Stimulated activated naive B cell treated with anti-CD40 and anti-IgM and Interleukin-4, amounts not matched to agents 10 μg/mL and 1 μg/mL and 100 μg/mL, for 72 hours (primary cell): Measurements from ENCODE around the gene ZFP36.
A peak's percentile ranks its signal among the peaks of the same experiment; 100 is the strongest.

ENCODE experiments used
- ATAC-seq, 2 donors: fragments of 150-1000 bp; cut with Tn5 transposase; replicated peaks; 2 replicates each; pipeline ENCODE4 v1.10.0; 2021; ENCODE audit warnings: moderate library complexity in 1 of 2
- DNase-seq: peaks from one replicate; pipeline ENCODE4 v3.0.0; 2021
- H3K27ac Mint-ChIP-seq: one replicate; pipeline ENCODE4 v1.8.0; 2022; ENCODE audit warnings: mild to moderate bottlenecking, mixed read lengths
- H3K27me3 Mint-ChIP-seq, 2 donors: one replicate each; pipeline ENCODE4 v1.8.0; 2022; ENCODE audit warnings: mixed read lengths in 2 of 2
- H3K36me3 Mint-ChIP-seq, 2 donors: one replicate each; pipeline ENCODE4 v1.8.0; 2022; ENCODE audit warnings: mixed read lengths in 2 of 2, mild to moderate bottlenecking in 1 of 2
- H3K4me1 Mint-ChIP-seq, 2 donors: one replicate each; pipeline ENCODE4 v1.8.0; 2022; ENCODE audit warnings: mixed read lengths in 2 of 2, mild to moderate bottlenecking in 1 of 2
- H3K4me3 Mint-ChIP-seq, 2 donors: one replicate each; pipeline ENCODE4 v1.8.0; 2022; ENCODE audit warnings: mild to moderate bottlenecking in 2 of 2, mixed read lengths in 2 of 2, moderate library complexity in 1 of 2
- H3K9me3 Mint-ChIP-seq, 2 donors: one replicate each; pipeline ENCODE4 v1.8.0; 2022; ENCODE audit warnings: mixed read lengths in 2 of 2, mild to moderate bottlenecking in 1 of 2

The ZFP36 gene

GRCh38 chr19:39430675-39431593, 24.3 kb downstream of the ZFP36 start:
- DNase-seq, result no peak

DNA sequence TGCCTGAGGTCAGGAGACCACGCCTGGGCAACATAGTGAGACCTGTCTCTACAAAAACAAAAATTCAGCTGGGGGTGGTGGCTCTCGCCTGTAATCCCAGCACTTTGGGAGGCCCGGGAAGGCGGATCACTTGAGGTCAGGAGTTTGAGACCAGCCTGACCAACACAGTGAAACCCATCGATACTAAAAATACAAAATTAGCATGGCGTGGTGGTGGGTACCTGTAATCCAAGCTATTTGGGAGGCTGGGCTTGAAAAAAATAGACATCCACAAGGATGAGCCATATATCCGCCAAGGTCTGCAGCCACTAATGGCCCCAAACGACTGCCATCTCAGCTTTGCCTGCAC, 26.0 kb downstream of the ZFP36 start:
- H3K4me3 Mint-ChIP-seq, result peak overlapping the region; percentile 25 to 96

More at GRCh38 chr19:39430675-39431593, 24.3 kb downstream of the ZFP36 start:
- Mint-ChIP-seq H3K4me1 (peaks cover 24 to 38% of the 10 kb centered on the region in 2 donors), H3K9me3 (no peaks in the 10 kb centered on the region), H3K27ac (peak overlapping the region; percentile 90), H3K36me3 (peaks cover 32 to 52% of the 10 kb centered on the region in 2 donors), H3K4me3 (peak overlapping the region in 1 of 2 donors; percentile 36), H3K27me3 (no peaks in the 10 kb centered on the region)
- peak; percentile 55 to 60 for ATAC-seq

DNA sequence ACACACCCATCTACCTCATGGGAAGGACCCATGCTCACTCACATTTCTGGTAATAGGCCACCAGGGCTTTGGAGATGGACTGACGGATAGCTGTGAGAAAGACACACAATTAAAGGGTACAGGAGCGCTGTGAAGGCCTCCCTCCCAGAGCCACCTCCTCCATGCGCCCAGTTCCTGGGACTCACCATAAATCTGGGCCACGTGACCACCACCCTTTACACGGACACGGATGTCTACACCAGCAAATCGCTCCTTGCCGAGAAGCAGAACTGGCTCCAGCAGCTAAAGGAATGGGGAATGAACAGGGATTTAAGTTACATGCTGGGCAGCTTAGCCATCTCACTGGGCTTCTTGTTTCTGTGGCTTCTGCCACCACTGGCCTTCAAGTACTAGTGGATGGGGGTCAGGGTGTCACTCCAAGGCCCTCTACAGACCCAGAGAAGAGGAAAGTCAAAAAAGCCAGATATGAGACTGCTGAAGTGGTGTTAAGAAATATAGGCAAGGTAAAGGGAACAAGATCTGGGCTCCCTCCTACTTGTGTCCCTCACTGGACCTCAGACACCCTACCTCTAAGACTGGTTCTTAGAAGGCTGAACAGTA, 26.9 kb downstream of the ZFP36 start:
- no peak for ATAC-seq
- peaks cover 28 to 48% of the 10 kb centered on the region in 2 donors for H3K36me3 Mint-ChIP-seq

More for the DNA sequence above, 26.0 kb downstream of the ZFP36 start:
- Mint-ChIP-seq H3K27ac (peak overlapping the region; percentile 89), H3K9me3 (no peaks in the 10 kb centered on the region), H3K36me3 (peaks cover 28 to 48% of the 10 kb centered on the region in 2 donors), H3K4me1 (peaks cover 33 to 55% of the 10 kb centered on the region in 2 donors), H3K27me3 (no peaks in the 10 kb centered on the region)
- ATAC-seq, result no peak
- DNase-seq, result no peak

DNA sequence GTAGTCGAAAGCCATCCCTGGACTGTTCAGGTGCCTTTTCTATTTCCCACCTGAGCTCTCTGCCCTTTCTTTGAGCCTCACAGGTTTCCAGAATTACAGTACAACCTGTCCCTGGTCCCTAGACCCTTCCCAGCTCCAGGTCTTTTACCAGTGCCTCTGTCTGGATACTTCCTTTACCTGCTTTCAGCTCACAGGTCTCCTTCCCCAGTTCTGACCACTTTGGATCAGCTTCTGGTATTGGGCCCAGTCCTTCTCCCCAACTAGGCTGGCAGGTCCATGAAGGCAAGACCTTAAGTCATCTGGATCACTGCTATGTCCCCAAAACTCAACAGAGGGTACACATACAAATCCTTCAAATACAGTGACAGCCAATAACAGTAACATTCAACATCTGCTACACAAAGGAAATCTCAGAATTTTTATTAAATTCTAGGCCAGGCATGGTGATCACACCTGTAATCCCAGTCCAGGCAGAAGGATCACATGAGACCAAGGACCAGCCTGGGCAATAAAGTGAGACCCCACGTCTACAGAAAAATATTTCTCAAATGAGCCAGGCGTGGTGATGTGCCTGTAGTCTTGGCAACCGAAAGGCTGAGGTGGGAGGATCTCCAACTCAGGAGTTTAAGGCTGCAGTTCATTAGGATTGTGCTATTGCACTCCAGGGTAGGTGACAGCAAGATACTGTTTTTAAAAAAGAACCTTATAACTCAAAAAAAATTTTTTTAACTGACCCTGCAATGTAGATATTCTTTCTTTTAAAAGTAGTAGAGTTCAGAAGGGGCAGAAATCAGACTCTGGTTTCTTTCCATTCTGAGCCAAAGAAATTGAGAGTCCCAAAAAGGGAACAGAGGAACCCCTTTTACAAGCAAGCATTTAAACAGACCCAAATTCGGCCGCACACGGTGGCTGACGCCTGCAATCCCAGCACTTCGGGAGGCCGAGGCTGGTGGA, 27.8 kb downstream of the ZFP36 start:
- no peaks in the 10 kb centered on the region for H3K27me3 Mint-ChIP-seq
- H3K9me3 Mint-ChIP-seq, result no peaks in the 10 kb centered on the region
- no peak for ATAC-seq
- peak overlapping the region; percentile 96 to 98 for H3K4me3 Mint-ChIP-seq
- H3K27ac Mint-ChIP-seq, result peak overlapping the region; percentile 100
- H3K36me3 Mint-ChIP-seq, result peaks cover 28 to 48% of the 10 kb centered on the region in 2 donors
- H3K4me1 Mint-ChIP-seq, result peaks cover 33 to 56% of the 10 kb centered on the region in 2 donors
- DNase-seq, result no peak

More for the DNA sequence above, 26.9 kb downstream of the ZFP36 start:
- Mint-ChIP-seq H3K4me3 (peak overlapping the region; percentile 96 to 98), H3K4me1 (peaks cover 33 to 56% of the 10 kb centered on the region in 2 donors), H3K27ac (peak overlapping the region; percentile 100), H3K9me3 (no peaks in the 10 kb centered on the region), H3K27me3 (no peaks in the 10 kb centered on the region)
- DNase-seq, result no peak

- Mint-ChIP-seq H3K4me1 (peaks cover 33 to 60% of the 10 kb centered on the region in 2 donors), H3K9me3 (no peaks in the 10 kb centered on the region), H3K4me3 (peak within 1 kb of the TSS; percentile 96 to 98), H3K27me3 (no peaks in the 10 kb centered on the region), H3K27ac (peak within 1 kb of the TSS; percentile 100), H3K36me3 (peaks cover 28 to 45% of the 10 kb centered on the region in 2 donors)
- peak; percentile 90 to 95 for ATAC-seq
- DNase-seq, result peak; percentile 98
Measured at GRCh38 chr19:39435499-39436349, 29.1 kb downstream of the ZFP36 start, which contains the start of gene RPS16. Gene RPS16 (minus strand): TSS chr19:39435949. CDS start chr19:39435895, 54 bp downstream.

- H3K9me3 Mint-ChIP-seq, result no peaks in the 10 kb centered on the region
- no peak for ATAC-seq
- no peak for DNase-seq
- H3K4me1 Mint-ChIP-seq, result peaks cover 28 to 59% of the 10 kb centered on the region in 2 donors
- H3K27ac Mint-ChIP-seq, result peak overlapping the region; percentile 100
- peak overlapping the region; percentile 96 to 98 for H3K4me3 Mint-ChIP-seq
- H3K36me3 Mint-ChIP-seq, result peaks cover 28 to 38% of the 10 kb centered on the region in 2 donors
- no peaks in the 10 kb centered on the region for H3K27me3 Mint-ChIP-seq
Measured at GRCh38 chr19:39436350-39436716, 29.7 kb downstream of the ZFP36 start.

GRCh38 chr19:39438270-39438934, 31.8 kb downstream of the ZFP36 start:
- no peak overlapping the region for H3K4me3 Mint-ChIP-seq
- peaks cover 19 to 28% of the 10 kb centered on the region in 2 donors for H3K36me3 Mint-ChIP-seq
- no peaks in the 10 kb centered on the region for H3K9me3 Mint-ChIP-seq
- ATAC-seq, result no peak
- DNase-seq, result no peak
- H3K4me1 Mint-ChIP-seq, result peaks cover 28 to 47% of the 10 kb centered on the region in 2 donors
- no peaks in the 10 kb centered on the region for H3K27me3 Mint-ChIP-seq
- no peak overlapping the region for H3K27ac Mint-ChIP-seq

GRCh38 chr19:39444598-39445195, 38.0 kb downstream of the ZFP36 start:
- H3K9me3 Mint-ChIP-seq, result peaks cover 0 to 1% of the 10 kb centered on the region in 2 donors
- H3K36me3 Mint-ChIP-seq, result peaks cover 28 to 46% of the 10 kb centered on the region in 2 donors
- no peaks in the 10 kb centered on the region for H3K27me3 Mint-ChIP-seq
- peak overlapping the region; percentile 92 to 96 for H3K4me3 Mint-ChIP-seq
- peaks cover 28 to 58% of the 10 kb centered on the region in 2 donors for H3K4me1 Mint-ChIP-seq
- no peak for DNase-seq
- no peak for ATAC-seq
- peak overlapping the region; percentile 96 for H3K27ac Mint-ChIP-seq

DNA sequence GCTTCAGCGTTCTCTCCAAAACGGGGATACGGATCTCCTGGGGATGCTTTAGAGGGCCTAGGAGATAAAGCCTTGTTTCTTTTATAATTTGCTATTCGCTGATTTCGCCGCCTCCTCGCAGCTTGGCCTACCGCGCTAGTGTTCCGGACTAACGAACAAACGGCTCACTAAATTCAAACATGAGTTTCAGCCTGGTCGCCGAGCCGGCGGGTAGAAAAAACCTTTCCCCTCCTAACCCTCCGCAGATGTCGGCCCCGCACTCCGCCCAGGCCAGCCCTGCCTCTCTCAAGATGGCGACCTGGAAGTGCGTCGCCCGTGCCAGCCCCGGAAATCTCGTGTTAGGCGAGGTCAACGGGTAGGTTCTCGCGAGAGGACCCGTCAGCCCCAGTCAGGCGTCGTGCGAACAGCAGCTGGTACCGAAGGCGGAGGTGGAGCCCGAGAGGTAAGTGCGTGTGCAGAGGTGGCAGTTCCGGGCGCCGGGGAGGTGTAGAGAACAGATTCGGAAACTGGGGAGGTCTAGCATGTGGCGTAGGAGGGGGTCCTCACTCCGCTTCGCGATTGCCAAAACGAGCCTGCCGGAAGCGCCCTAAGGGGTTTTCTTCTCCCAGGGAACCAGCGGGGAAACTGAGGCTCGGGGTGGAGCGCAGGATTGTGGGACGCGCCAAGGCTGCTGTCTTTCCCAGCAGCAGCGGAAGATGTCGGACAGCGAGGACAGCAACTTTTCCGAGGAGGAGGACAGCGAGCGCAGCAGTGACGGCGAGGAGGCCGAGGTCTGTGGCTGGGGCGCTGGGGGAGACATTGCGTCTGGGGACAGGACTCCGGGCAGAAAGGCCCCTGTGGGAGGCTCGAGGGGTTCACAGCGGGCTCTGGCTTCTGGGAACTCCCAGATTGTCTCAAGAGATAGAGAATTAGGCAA, 38.8 kb downstream of the ZFP36 start, which contains the start of gene SUPT5H:
SUPT5H (plus strand) TSS at position 387 of the 916 bp plus-strand sequence; CDS start at position 696, 309 bp downstream.
- Mint-ChIP-seq H3K27ac (peak within 1 kb of the TSS; percentile 96), H3K4me3 (peak within 1 kb of the TSS; percentile 92 to 96), H3K9me3 (peaks cover 0 to 1% of the 10 kb centered on the region in 2 donors), H3K36me3 (peaks cover 29 to 49% of the 10 kb centered on the region in 2 donors), H3K27me3 (no peaks in the 10 kb centered on the region), H3K4me1 (peaks cover 34 to 64% of the 10 kb centered on the region in 2 donors)
- ATAC-seq (peak; percentile 90), DNase-seq (peak; percentile 97)

GRCh38 chr19:39446365-39447084, 39.9 kb downstream of the ZFP36 start:
- no peak for ATAC-seq
- no peak for DNase-seq
- Mint-ChIP-seq H3K27ac (peak overlapping the region; percentile 96), H3K36me3 (peaks cover 30 to 54% of the 10 kb centered on the region in 2 donors), H3K27me3 (no peaks in the 10 kb centered on the region), H3K4me3 (peak overlapping the region; percentile 92 to 96), H3K4me1 (peaks cover 38 to 61% of the 10 kb centered on the region in 2 donors), H3K9me3 (peaks cover 0 to 1% of the 10 kb centered on the region in 2 donors)

DNA sequence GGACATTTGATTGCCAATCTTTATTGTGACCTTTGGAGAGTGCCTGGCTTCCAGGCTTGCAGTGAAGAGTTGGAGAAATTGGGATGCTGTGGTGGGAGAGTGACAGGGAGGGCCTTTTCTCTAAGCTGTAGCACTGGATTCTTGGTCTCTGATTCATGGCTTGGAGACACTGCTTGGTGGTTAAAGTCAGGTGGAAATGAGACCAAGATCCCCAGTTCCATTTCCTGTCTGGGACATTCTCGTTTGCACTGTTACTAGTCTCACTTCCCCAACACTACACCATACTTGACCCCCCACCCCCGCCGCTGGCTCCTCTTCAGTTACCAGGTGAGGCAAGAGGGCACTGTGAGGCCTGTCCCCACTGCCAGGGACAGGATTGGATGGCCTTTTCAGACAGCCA, 41.6 kb downstream of the ZFP36 start:
- H3K9me3 Mint-ChIP-seq, result peaks cover 1 to 5% of the 10 kb centered on the region in 2 donors
- peak; percentile 59 for DNase-seq
- peaks cover 46 to 68% of the 10 kb centered on the region in 2 donors for H3K36me3 Mint-ChIP-seq
- H3K27ac Mint-ChIP-seq, result peak overlapping the region; percentile 93
- H3K27me3 Mint-ChIP-seq, result no peaks in the 10 kb centered on the region
- ATAC-seq, result peak; percentile 66 to 67
- peak overlapping the region; percentile 92 to 96 for H3K4me3 Mint-ChIP-seq
- H3K4me1 Mint-ChIP-seq, result peaks cover 49 to 77% of the 10 kb centered on the region in 2 donors
